ENCODE results near the gene ADGRL3.
"Not testable (repeated sequence)": the region's sequence is repeated elsewhere in the genome, so short reads cannot be mapped to it uniquely, and the experiment has no call there.

ADGRL3 gene

DNA sequence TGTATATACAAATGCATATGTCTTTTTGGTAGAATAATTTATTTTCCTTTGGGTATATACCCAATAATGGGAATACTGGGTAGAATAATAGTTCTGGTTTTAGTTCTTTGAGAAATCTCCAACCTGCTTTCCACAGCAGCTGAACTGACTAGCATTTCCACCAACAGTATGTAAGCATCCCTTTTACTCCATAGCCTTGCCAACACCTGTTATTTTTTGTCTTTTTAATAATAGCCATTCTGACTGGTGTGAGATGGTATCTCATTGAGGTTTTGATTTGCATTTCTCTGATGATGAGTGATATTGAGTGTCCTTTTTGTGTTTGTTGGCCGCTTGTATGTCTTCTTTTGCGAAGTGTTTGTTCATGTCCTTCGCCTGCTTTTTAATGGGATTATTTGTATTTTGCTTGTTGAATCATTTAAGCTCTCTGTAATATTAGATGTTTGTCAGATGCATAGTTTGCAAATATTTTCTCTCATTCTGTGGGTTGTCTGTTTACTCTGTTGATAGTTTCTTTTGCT, 309.7 kb downstream of the ADGRL3 start:
- not testable (repeated sequence) for DNase-seq

DNA sequence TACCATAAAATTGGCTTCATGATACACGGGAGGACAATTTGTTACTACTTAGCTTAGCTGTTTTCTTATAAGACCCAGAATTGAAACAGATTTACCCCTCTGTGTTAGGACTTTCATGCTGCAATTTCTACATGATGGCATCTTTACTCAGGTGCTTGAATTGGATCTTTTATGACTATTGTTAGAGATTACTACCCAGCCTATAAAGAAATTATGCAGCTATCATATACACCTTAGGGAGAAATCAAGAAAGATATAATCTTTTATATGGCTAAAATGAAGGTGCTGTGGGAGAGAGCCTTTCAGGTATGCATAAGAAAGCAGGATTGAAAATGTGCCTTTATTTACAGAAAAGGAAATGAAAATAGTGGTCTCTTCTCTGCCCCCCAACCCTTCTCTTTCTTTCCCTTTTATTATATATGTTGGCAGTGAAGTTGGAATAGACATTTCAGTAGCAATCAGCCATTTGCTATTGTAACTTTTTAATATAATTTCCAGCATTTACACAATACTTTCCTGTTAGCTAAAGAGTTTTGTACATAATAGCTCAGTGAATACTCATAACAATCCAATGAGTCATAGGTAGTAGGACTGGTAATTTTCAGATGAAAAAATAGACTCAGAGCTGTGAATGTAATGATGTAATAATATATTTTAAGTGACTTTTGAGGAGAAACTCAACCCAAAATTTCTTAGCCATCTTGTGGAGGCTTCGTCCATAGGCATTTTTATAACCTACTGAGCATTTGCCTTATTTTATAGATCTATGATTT, 311.8 kb downstream of the ADGRL3 start:
- DNase-seq, result no peak

DNA sequence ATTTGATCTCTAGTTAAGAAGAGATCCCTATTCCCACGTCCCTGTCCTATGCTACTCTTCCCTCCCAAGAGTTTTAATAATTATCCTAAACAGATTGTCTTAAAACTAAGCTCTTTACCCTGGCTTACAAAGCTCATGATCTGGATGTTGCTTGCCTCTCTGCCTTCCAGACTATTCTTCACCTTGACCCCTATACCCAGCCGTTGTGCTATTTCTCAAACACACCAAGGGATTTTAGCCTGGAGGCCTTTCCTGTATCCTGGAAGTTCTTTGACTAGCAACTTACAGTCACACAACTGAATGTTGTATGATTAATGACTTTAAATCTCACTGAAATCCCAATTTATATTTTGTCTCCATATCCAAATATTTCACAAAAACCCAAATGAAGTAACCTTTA, 314.9 kb downstream of the ADGRL3 start:
- no peak for DNase-seq

GRCh38 chr4:61517144-61517543, 317.0 kb downstream of the ADGRL3 start:
- no peak for DNase-seq

- DNase-seq, result no peak
Observed at GRCh38 chr4:61520166-61520565, 320.0 kb downstream of the ADGRL3 start.

DNA sequence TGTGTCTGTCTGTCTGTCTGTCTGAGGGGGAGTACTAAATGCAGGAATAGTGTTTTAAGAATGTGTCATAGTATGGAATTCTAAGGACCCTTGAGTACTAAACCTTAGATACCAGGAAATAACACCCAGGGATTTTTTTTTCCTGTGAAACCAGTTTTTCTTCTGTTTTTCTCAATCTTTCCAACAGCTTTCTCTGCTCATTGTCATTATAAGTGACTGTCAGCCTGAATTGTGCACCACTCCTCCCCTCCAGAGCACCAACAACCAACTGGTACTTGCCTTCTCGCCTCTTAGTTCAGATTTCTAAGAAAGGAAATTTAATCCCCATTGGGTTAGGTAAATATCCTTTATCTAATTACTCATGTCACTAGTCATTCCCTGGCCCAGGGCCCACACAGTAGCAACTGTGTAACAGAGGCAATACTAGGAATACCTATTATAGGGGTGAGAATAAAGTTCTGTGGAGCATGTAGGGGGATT, 320.6 kb downstream of the ADGRL3 start:
- no peak for DNase-seq

DNA sequence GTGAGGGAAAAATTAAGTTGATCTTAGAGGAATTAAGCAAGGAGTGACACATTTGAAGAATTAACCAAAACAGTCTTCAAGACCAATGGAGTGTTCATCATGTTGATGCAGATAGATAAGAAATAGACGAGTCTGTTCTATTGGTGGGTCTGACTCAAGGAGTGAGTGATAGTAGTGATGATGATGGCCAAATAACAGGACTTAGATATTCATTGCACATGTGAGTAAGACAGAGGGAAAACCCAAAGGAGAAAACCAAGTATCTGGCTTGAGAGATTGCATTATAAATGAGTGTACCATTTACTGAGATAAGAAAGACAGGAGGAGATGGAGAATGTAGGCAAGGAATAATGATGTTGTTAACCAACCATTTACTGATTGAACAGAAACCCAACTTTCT, 321.3 kb downstream of the ADGRL3 start:
- no peak for DNase-seq

GRCh38 chr4:61522312-61522711, 322.2 kb downstream of the ADGRL3 start:
- DNase-seq, result no peak

GRCh38 chr4:61527888-61528287, 327.8 kb downstream of the ADGRL3 start:
- no peak for DNase-seq

- no peak for DNase-seq
Observed at GRCh38 chr4:61528595-61528994, 328.5 kb downstream of the ADGRL3 start.

- DNase-seq, result no peak
Observed at GRCh38 chr4:61531188-61531587, 331.1 kb downstream of the ADGRL3 start.

DNA sequence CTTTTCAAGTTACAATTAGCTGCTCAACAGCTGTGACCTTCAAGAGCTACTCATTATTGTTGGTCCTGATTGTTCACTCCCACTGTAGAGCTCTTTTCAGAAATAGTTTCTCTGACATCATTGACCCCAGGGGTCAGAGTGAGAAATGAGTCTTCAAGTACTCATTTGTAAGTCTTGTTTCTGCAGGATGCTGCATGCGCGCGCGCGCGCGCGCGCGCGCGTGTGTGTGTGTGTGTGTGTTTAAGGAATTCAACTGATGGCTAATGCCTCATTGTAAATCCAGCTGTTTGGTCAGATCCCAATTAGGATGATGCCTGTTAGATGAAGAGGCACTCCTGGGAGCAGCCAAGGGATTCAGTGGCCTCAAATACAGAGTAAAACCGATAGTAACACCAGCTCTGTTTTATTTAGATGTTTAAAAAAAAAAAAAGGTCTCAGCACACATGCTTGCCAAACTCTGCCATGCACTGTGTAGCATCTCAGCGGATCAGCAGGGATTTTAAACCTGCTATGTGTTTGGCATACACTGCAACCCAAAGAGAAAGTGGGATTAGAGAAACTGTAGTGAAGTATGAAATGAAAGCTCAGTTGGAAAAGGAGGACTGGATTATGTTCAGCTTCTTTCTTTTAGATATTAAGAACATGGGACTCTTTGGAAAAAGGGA, 332.3 kb downstream of the ADGRL3 start:
- no peak for DNase-seq

DNA sequence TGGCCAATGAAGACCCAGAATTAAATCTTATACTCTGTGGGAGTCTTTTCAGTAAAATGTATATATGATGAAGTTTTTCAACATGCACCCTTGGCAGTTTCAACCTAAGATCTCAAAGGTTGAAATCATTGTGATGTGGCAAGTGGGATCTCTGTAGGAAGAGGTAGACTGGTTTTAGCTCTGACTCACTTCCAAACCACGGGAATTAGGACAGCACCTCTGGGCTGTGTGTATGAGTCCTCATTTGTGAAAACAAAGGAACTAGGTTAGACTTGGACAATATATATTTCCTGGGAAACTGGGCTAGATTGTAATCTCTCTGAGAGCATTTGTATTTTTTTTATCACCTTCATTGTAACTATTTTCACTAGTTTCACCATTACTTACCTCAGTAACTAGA, 333.0 kb downstream of the ADGRL3 start:
- DNase-seq, result no peak

- DNase-seq, result peak; percentile 6
Observed at GRCh38 chr4:61540944-61541343, 340.8 kb downstream of the ADGRL3 start.

DNA sequence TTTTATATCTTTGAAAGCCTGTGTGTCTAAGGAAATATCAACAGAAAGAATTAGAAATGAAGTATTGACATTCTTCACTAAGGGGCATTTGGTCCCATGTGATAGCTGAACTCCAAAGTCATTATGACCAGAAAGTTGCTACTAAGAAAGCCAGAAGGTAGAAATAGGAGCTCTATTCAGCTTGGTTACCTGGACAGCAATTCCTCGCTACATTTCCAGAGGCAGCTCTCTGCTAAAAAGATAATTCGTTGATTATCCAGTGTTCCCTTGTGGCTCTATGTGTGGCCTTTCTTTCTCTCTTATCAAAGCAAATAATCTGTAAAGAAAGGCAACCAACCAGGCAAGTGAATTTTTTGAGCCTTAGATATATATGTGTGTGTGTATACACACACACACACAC, 341.3 kb downstream of the ADGRL3 start:
- no peak for DNase-seq

GRCh38 chr4:61543976-61544375, 343.9 kb downstream of the ADGRL3 start:
- DNase-seq, result no peak

GRCh38 chr4:61545902-61546480, 345.9 kb downstream of the ADGRL3 start:
- no peak for DNase-seq

GRCh38 chr4:61549336-61549735, 349.2 kb downstream of the ADGRL3 start:
- no peak for DNase-seq

GRCh38 chr4:61553557-61554125, 353.5 kb downstream of the ADGRL3 start:
- no peak for DNase-seq

GRCh38 chr4:61555789-61556188, 355.7 kb downstream of the ADGRL3 start:
- DNase-seq, result no peak

GRCh38 chr4:61556277-61556676, 356.2 kb downstream of the ADGRL3 start:
- DNase-seq, result no peak

- DNase-seq, result no peak
Observed at GRCh38 chr4:61559396-61559795, 359.3 kb downstream of the ADGRL3 start.

DNA sequence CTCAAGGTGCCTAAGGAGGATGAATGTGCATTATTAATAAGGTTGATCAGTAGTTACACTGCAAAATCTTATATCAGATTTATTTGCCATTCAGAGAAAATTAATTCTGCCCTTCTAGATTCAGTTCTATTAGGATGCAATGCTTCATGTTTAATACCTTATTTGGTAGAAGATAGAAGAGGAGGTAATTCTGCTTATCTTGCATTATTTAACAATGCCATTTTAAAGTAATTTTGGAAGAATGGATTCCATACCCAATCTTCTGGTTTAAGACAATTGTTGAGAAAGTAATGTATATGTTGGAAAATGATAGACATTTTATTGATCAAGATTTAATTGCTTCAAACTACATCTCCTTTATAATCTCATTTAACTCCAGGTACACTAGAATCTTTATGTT, 360.9 kb downstream of the ADGRL3 start:
- no peak for DNase-seq
